MM.1S (cell line): ENCODE results near the gene IL17RB.

Source experiments
- DNase-seq: peaks from one replicate; pipeline ENCODE4 v3.0.0-alpha.2; 2015
- H2AFZ ChIP-seq: fragments of 300-600 bp; sonication (generic); 2 replicates; pipeline ENCODE4 v1.6.0; 2016; ENCODE audit warnings: antibody characterized with exemption, low read length
- H3F3A ChIP-seq: fragments of 300-600 bp; sonication (generic); 2 replicates; pipeline ENCODE4 v1.6.1; 2016; ENCODE audit warnings: mild to moderate bottlenecking, antibody characterized with exemption, low read length, moderate library complexity, mixed read lengths; ENCODE audit not compliant: insufficient read depth
- H3K27ac ChIP-seq: fragments of 300-600 bp; sonication (generic); 2 replicates; pipeline ENCODE4 v1.5.1; 2016; ENCODE audit warnings: mild to moderate bottlenecking, low read length
- H3K27me3 ChIP-seq: fragments of 300-600 bp; sonication (generic); replicated peaks from 2 replicates; pipeline ENCODE4 v1.6.0; 2016; ENCODE audit warnings: low read length; ENCODE audit not compliant: insufficient read depth
- H3K36me3 ChIP-seq: fragments of 300-600 bp; sonication (generic); replicated peaks from 2 replicates; pipeline ENCODE4 v1.6.1; 2016; ENCODE audit warnings: mild to moderate bottlenecking, low read length, mixed read lengths; ENCODE audit not compliant: insufficient read depth
- H3K4me1 ChIP-seq: fragments of 300-600 bp; sonication (generic); 2 replicates; pipeline ENCODE4 v1.6.1; 2016; ENCODE audit warnings: low read length, mixed read lengths
- H3K4me2 ChIP-seq: fragments of 300-600 bp; sonication (generic); 2 replicates; pipeline ENCODE4 v1.6.0; 2016; ENCODE audit warnings: low read depth, low read length
- H3K4me3 ChIP-seq: fragments of 300-600 bp; sonication (generic); 2 replicates; pipeline ENCODE4 v1.5.1; 2016; ENCODE audit warnings: low read length, mixed read lengths
- H3K79me2 ChIP-seq: fragments of 300-600 bp; sonication (generic); 2 replicates; pipeline ENCODE4 v1.6.1; 2016; ENCODE audit warnings: mixed run types, low read length, mixed read lengths
- H3K9ac ChIP-seq: fragments of 300-600 bp; sonication (generic); 2 replicates; pipeline ENCODE4 v1.6.1; 2016; ENCODE audit warnings: low read length, mixed read lengths
- H3K9me2 ChIP-seq: fragments of 300-600 bp; sonication (generic); replicated peaks from 2 replicates; pipeline ENCODE4 v1.6.1; 2016; ENCODE audit warnings: mild to moderate bottlenecking, low read length, mixed read lengths; ENCODE audit not compliant: insufficient read depth
- H3K9me3 ChIP-seq: fragments of 300-600 bp; sonication (generic); replicated peaks from 2 replicates; pipeline ENCODE4 v1.6.1; 2016; ENCODE audit warnings: mild to moderate bottlenecking, low read length, mixed read lengths; ENCODE audit not compliant: insufficient read depth
- H4K20me1 ChIP-seq: fragments of 300-600 bp; sonication (generic); 2 replicates; pipeline ENCODE4 v1.6.1; 2016; ENCODE audit warnings: mild to moderate bottlenecking, low read length, moderate library complexity, mixed read lengths; ENCODE audit not compliant: insufficient read depth
- EZH2 ChIP-seq: fragments of 300-600 bp; sonication (generic); optimal IDR thresholded peaks from 2 replicates; pipeline ENCODE3; 2017; ENCODE audit warnings: low read depth, mild to moderate bottlenecking, antibody characterized with exemption, low read length, mixed read lengths
- EZH2phosphoT487 ChIP-seq: fragments of 300-600 bp; sonication (generic); IDR thresholded peaks from 2 replicates; pipeline ENCODE4 v1.6.1; 2018; ENCODE audit warnings: antibody characterized with exemption, low read length
- TF ChIP-seq, protein P1 (sequence below): fragments of 300-600 bp; sonication (generic); IDR thresholded peaks from 2 replicates; pipeline ENCODE4 v1.5.1; 2016; ENCODE audit warnings: antibody characterized with exemption, low read length, mixed read lengths

IL17RB gene

DNA sequence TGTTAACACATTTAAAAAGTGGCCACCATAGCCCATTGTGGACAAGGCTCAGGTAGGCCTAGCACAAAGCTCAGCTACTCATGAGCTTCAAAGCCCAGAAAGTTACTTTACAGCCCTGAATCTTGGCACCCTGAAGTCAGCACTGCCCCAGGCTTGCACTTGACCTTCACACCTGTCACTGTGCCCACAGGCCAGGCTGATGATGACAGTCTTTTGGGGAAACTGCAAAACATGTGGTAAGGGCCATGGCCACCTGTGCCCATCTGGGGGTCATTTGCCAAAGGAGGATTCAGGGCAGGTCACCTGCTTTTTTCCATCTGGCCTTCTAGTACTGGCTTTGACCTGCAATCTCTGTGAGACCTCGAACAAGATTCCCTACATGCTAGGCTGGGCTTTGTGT, 11.1 kb upstream of the IL17RB start:
- Histone ChIP-seq H3K9ac (no peak overlapping the region), H3K27ac (no peak overlapping the region), H3K27me3 (no peaks in the 10 kb centered on the region), H3K9me3 (no peaks in the 10 kb centered on the region), H2AFZ (no peak overlapping the region), H3K79me2 (no peaks in the 10 kb centered on the region), H3K4me2 (no peak overlapping the region), H3K36me3 (no peaks in the 10 kb centered on the region), H4K20me1 (no peaks in the 10 kb centered on the region), H3K4me3 (no peak overlapping the region), H3K9me2 (no peaks in the 10 kb centered on the region), H3K4me1 (no peaks in the 10 kb centered on the region), H3F3A (no peaks in the 10 kb centered on the region)
- DNase-seq = no peak
- TF ChIP-seq, protein P1, sequence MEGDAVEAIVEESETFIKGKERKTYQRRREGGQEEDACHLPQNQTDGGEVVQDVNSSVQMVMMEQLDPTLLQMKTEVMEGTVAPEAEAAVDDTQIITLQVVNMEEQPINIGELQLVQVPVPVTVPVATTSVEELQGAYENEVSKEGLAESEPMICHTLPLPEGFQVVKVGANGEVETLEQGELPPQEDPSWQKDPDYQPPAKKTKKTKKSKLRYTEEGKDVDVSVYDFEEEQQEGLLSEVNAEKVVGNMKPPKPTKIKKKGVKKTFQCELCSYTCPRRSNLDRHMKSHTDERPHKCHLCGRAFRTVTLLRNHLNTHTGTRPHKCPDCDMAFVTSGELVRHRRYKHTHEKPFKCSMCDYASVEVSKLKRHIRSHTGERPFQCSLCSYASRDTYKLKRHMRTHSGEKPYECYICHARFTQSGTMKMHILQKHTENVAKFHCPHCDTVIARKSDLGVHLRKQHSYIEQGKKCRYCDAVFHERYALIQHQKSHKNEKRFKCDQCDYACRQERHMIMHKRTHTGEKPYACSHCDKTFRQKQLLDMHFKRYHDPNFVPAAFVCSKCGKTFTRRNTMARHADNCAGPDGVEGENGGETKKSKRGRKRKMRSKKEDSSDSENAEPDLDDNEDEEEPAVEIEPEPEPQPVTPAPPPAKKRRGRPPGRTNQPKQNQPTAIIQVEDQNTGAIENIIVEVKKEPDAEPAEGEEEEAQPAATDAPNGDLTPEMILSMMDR = no peak
- TF ChIP-seq EZH2phosphoT487 = no peak
- no peak for TF ChIP-seq EZH2

DNA sequence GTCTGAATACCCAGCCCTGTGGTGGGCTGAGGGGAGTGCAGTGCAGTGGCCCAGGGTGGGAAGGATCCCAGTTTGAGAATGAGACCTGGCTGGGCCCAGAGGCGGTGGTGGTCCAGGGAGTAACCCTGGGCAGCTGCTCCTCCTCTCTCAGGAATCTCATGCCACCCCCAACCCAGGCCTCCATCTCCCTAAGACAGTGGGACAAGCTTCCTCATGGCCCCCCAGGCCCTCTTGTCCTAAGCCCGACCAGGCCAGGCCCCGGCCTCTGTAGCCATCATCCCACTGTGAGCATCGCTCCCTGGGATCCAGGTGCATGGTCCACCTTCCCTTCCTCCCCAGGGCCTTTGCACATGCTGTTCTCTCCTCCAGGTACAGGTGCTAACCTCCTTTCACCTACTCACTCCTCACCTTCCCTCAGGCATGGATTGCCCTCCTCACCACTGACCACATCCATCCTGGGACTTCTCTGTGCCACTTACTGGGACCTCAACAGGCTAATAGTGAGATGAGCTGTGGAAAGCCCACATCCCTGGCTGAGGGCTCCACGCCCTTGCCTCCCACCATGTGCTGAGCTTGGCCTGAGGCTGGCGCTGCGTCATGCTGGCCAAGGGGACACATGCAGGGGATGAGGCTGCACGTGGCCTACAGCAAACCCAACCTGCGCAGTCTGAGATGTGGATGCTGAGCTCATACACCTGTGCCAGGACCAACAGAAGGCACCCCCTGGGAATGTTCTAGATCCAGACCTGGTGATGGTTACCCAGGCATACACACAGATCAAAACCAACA, 10.1 kb upstream of the IL17RB start:
- H3K9ac ChIP-seq = no peak overlapping the region
- no peak overlapping the region for H3K4me3 ChIP-seq
- no peaks in the 10 kb centered on the region for H4K20me1 ChIP-seq
- H3F3A ChIP-seq = no peaks in the 10 kb centered on the region
- DNase-seq = no peak
- no peaks in the 10 kb centered on the region for H3K27me3 ChIP-seq
- no peaks in the 10 kb centered on the region for H3K4me1 ChIP-seq
- H3K4me2 ChIP-seq = no peak overlapping the region
- TF ChIP-seq EZH2phosphoT487 = no peak
- H3K9me3 ChIP-seq = no peaks in the 10 kb centered on the region
- no peaks in the 10 kb centered on the region for H3K9me2 ChIP-seq
- no peaks in the 10 kb centered on the region for H3K36me3 ChIP-seq
- H3K27ac ChIP-seq = no peak overlapping the region
- H2AFZ ChIP-seq = no peak overlapping the region
- no peaks in the 10 kb centered on the region for H3K79me2 ChIP-seq

DNA sequence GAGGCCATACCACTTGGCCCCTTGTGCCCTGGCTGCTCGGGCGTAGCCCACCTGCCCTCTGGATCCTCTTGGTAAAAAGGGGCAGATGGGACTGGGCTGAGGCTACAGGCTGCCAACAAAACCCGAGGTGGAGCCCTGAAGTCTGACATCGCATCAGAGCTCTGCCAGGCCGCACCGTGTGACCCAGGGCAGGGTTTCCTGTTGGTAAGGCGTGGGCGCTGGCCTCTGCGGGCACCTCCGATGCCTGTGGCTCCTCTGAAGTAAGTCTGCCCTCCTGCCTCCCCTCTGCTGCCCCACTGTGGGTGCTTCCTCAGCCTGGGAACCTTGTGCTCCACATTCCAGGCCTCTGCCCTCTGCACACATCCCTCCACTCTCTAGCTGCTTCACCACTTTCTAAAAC, 9.0 kb upstream of the IL17RB start:
- H3K9me3 ChIP-seq = no peaks in the 10 kb centered on the region
- H4K20me1 ChIP-seq = no peaks in the 10 kb centered on the region
- H3K9me2 ChIP-seq = no peaks in the 10 kb centered on the region
- H3K27ac ChIP-seq = no peak overlapping the region
- no peak overlapping the region for H2AFZ ChIP-seq
- H3K79me2 ChIP-seq = no peaks in the 10 kb centered on the region
- H3K4me3 ChIP-seq = no peak overlapping the region
- DNase-seq = no peak
- H3K4me2 ChIP-seq = no peak overlapping the region
- no peaks in the 10 kb centered on the region for H3K27me3 ChIP-seq
- TF ChIP-seq, protein P1 = no peak
- TF ChIP-seq EZH2 (no peak), EZH2phosphoT487 (no peak)
- no peaks in the 10 kb centered on the region for H3F3A ChIP-seq
- H3K9ac ChIP-seq = no peak overlapping the region
- no peaks in the 10 kb centered on the region for H3K36me3 ChIP-seq
- no peaks in the 10 kb centered on the region for H3K4me1 ChIP-seq

DNA sequence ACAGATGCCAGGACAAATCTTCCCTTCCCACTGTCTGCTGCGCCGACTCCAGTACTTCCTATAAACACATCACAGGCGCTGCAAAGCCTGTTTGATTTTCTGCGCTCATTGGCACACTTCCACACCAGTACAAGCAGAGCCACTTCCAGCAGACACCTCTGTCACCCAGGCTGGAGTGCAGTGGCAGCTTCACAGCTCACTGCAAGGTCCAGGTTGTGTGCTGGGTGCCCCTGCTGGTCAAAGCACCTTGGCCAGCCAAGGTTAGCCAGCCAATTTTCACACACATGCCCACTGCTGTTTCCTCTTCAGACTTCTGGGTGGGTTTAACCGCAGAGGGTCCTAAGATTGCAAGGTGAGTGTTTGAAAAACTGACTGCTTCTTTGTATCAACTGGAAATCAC, 5.1 kb upstream of the IL17RB start:
- Histone ChIP-seq H3K4me1 (peaks cover 21% of the 10 kb centered on the region), H3K9me2 (no peaks in the 10 kb centered on the region), H2AFZ (no peak overlapping the region), H3F3A (peaks cover 24% of the 10 kb centered on the region), H3K4me3 (no peak overlapping the region), H3K27ac (no peak overlapping the region), H3K4me2 (no peak overlapping the region), H4K20me1 (no peaks in the 10 kb centered on the region), H3K9me3 (no peaks in the 10 kb centered on the region), H3K79me2 (no peaks in the 10 kb centered on the region; the same call in 1 of the 2 replicates), H3K27me3 (no peaks in the 10 kb centered on the region), H3K9ac (no peak overlapping the region), H3K36me3 (no peaks in the 10 kb centered on the region)
- no peak for DNase-seq
- TF ChIP-seq, protein P1 = no peak
- TF ChIP-seq EZH2phosphoT487 (no peak), EZH2 (no peak)
